AG09309 (cell line): Measurements from ENCODE around the gene TBC1D7.

Experiments used
- DNase-seq: peaks from one replicate; pipeline ENCODE4 v3.0.0-alpha.2; 2010; ENCODE audit warnings: low read depth
- H3K4me3 ChIP-seq: 2 replicates; pipeline ENCODE4 v1.5.1; 2011; ENCODE audit warnings: mild to moderate bottlenecking, low read depth, low read length, moderate library complexity; ENCODE audit not compliant: control insufficient read depth
- CTCF ChIP-seq: IDR thresholded peaks from 2 replicates; pipeline ENCODE4 v1.5.1; 2011; ENCODE audit warnings: mild to moderate bottlenecking, low read depth, low read length, inconsistent platforms; ENCODE audit not compliant: insufficient read depth, control insufficient read depth; ENCODE audit errors: missing control alignments

Gene TBC1D7

GRCh38 chr6:13297391-13297790 lies 30.9 kb downstream of the TBC1D7 start:
- no peak overlapping the region for H3K4me3 ChIP-seq
- no peak for DNase-seq
- no peak for TF ChIP-seq CTCF

- DNase-seq, result no peak
- TF ChIP-seq CTCF, result no peak
- no peak overlapping the region for H3K4me3 ChIP-seq
Measured at GRCh38 chr6:13296536-13296997, 31.8 kb downstream of the TBC1D7 start.

GRCh38 chr6:13295576-13295975 lies 32.8 kb downstream of the TBC1D7 start:
- no peak for TF ChIP-seq CTCF
- no peak overlapping the region for H3K4me3 ChIP-seq
- no peak for DNase-seq

GRCh38 chr6:13294499-13295069 lies 33.8 kb downstream of the TBC1D7 start:
- DNase-seq, result no peak
- H3K4me3 ChIP-seq, result no peak overlapping the region
- TF ChIP-seq CTCF, result no peak

DNA sequence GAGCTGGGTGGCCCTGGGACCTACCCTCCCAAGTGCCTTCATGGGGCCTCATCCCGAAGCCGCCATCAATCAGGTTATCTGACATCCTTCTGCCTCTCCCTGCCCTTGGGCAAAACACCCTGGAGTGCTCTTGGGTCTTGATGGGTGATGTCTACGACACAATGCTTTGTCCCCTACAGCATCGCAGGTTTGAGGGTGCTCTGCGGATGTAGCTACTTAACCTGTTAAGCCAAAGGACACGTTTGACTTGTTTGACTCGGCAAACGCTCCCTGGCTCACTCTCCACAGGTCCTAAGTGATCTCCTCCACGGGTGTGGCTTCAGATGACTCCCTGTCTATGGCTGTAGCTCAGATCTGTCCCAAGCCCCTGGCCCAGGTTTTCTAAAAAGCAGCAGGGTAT lies 35.6 kb downstream of the TBC1D7 start:
- no peak for DNase-seq
- no peak for TF ChIP-seq CTCF
- H3K4me3 ChIP-seq, result no peak overlapping the region

GRCh38 chr6:13290335-13290734 lies 38.0 kb downstream of the TBC1D7 start:
- no peak for TF ChIP-seq CTCF
- DNase-seq, result no peak
- H3K4me3 ChIP-seq, result no peak overlapping the region
